Measurements from ENCODE around the gene MRE11.

Gene MRE11

GRCh38 chr11:94519478-94520084, 25.9 kb upstream of the MRE11 start:
- H3K4me3 ChIP-seq, result peak overlapping the region; percentile 21
- TF ChIP-seq CTCF (IDR thresholded peaks at IDR 0.05), result peak; percentile 44
- no peak for DNase-seq (ENCODE audit: low spot score)

GRCh38 chr11:94518300-94518699, 24.7 kb upstream of the MRE11 start:
- Histone ChIP-seq H3K4me3 (no peak overlapping the region), H3K27ac (no peak overlapping the region)
- no peak for DNase-seq (ENCODE audit: low spot score)
- no peak for TF ChIP-seq CTCF (IDR thresholded peaks at IDR 0.05)

More at GRCh38 chr11:94519478-94520084, 25.9 kb upstream of the MRE11 start:
- H3K27ac ChIP-seq, result no peak overlapping the region

GRCh38 chr11:94516725-94517124, 23.1 kb upstream of the MRE11 start:
- H3K27ac ChIP-seq, result no peak overlapping the region
- no peak overlapping the region for H3K4me3 ChIP-seq
- DNase-seq (ENCODE audit: low spot score), result no peak
- no peak for TF ChIP-seq CTCF (IDR thresholded peaks at IDR 0.05)

- Histone ChIP-seq H3K4me3 (no peak overlapping the region), H3K27ac (no peak overlapping the region)
- DNase-seq (ENCODE audit: low spot score), result no peak
- no peak for TF ChIP-seq CTCF (IDR thresholded peaks at IDR 0.05)
These were observed 21.8 kb upstream of the MRE11 start for GRCh38 chr11:94515398-94515797.

GRCh38 chr11:94513091-94513490, 19.4 kb upstream of the MRE11 start:
- no peak for DNase-seq (ENCODE audit: low spot score)
- Histone ChIP-seq H3K27ac (no peak overlapping the region), H3K4me3 (no peak overlapping the region)
- TF ChIP-seq CTCF (IDR thresholded peaks at IDR 0.05), result no peak

- Histone ChIP-seq H3K27ac (no peak within 1 kb of the TSS), H3K4me3 (peak within 1 kb of the TSS; percentile 73)
- no peak for TF ChIP-seq CTCF (IDR thresholded peaks at IDR 0.05)
- DNase-seq (ENCODE audit: low spot score), result no peak
These were observed 18.5 kb upstream of the MRE11 start, which contains the start of gene C11orf97 for GRCh38 chr11:94511932-94512781. Gene C11orf97 (plus strand): TSS chr11:94512461. CDS start chr11:94512529, 68 bp downstream.

All from coronary artery (tissue), 2 donors.